HEK293 (cell line): ENCODE measurements around the gene PPP3CA.

Experiments used
- CTCF ChIA-PET: fragments of 350-600 bp; formaldehyde crosslinking; extraction: SDS; loops from one replicate; lab custom pipeline; 2021; ENCODE audit warnings: antibody characterized with exemption; lab: Yijun Ruan, JAX
- POLR2A ChIA-PET: fragments of 300-600 bp; formaldehyde crosslinking; extraction: SDS; loops from one replicate; lab custom pipeline; 2020; ENCODE audit warnings: antibody characterized with exemption, inconsistent platforms; lab: Yijun Ruan, JAX
- H3K27ac ChIP-seq: fragments of 200-500 bp; sonication (Bioruptor generic); 2 replicates; pipeline ENCODE4 v1.5.1; 2014; ENCODE audit warnings: low read depth, low read length, control low read depth, inconsistent platforms; ENCODE audit errors: extremely low read depth
- H3K36me3 ChIP-seq, 2 experiments: fragments of 200-500 bp in 1 of 2; sonication (Bioruptor generic) in 1 of 2; 1 replicate in 1 of 2; 2 replicates in 1 of 2; pipeline ENCODE4 v1.5.1; 2014 to 2017; ENCODE audit warnings: inconsistent platforms in 2 of 2, low read length in 2 of 2; ENCODE audit not compliant: control insufficient read depth in 2 of 2, insufficient read depth in 1 of 2
- H3K4me1 ChIP-seq: fragments of 200-500 bp; sonication (Bioruptor generic); 2 replicates; pipeline ENCODE4 v1.5.1; 2014; ENCODE audit warnings: mild to moderate bottlenecking, low read length, inconsistent platforms; ENCODE audit not compliant: control insufficient read depth, insufficient read depth
- H3K4me3 ChIP-seq: 2 replicates; pipeline ENCODE4 v1.5.1; 2011; ENCODE audit warnings: low read depth, mild to moderate bottlenecking, control low read depth, low read length, moderate library complexity
- H3K9me3 ChIP-seq: fragments of 200-500 bp; sonication (Bioruptor generic); 2 replicates; pipeline ENCODE4 v1.5.1; 2014; ENCODE audit warnings: low read depth, low read length, inconsistent platforms; ENCODE audit not compliant: control insufficient read depth, insufficient read depth
- PATZ1 ChIP-seq: fragments of 450-650 bp; formaldehyde crosslinking; IDR thresholded peaks from 2 replicates; pipeline ENCODE4 v1.5.1; 2016; ENCODE audit warnings: missing biosample characterization, missing genetic modification characterization
- SCRT2 ChIP-seq: fragments of 450-650 bp; formaldehyde crosslinking; IDR thresholded peaks from 2 replicates; pipeline ENCODE4 v1.5.1; 2016; ENCODE audit warnings: missing biosample characterization, missing genetic modification characterization
- SP7 ChIP-seq: fragments of 450-650 bp; formaldehyde crosslinking; IDR thresholded peaks from 2 replicates; pipeline ENCODE4 v1.5.1; 2016; ENCODE audit warnings: missing biosample characterization, missing genetic modification characterization
- TRIM28 ChIP-seq: IDR thresholded peaks from 2 replicates; pipeline ENCODE4 v1.6.1; 2011; ENCODE audit warnings: low read length, control low read depth, borderline replicate concordance
- ZBTB17 ChIP-seq: fragments of 450-650 bp; formaldehyde crosslinking; IDR thresholded peaks from 2 replicates; pipeline ENCODE4 v1.5.1; 2016; ENCODE audit warnings: missing biosample characterization, missing genetic modification characterization
- ZBTB26 ChIP-seq: fragments of 450-650 bp; formaldehyde crosslinking; optimal IDR thresholded peaks from 2 replicates; pipeline ENCODE3; 2016; ENCODE audit warnings: missing biosample characterization, mild to moderate bottlenecking, missing genetic modification characterization
- ZBTB8A ChIP-seq: fragments of 450-650 bp; formaldehyde crosslinking; IDR thresholded peaks from 2 replicates; pipeline ENCODE4 v1.5.1; 2016; ENCODE audit warnings: missing biosample characterization, missing genetic modification characterization
- ZEB2 ChIP-seq: fragments of 450-650 bp; formaldehyde crosslinking; IDR thresholded peaks from 2 replicates; pipeline ENCODE4 v1.5.1; 2016; ENCODE audit warnings: missing biosample characterization, missing genetic modification characterization
- ZNF423 ChIP-seq: fragments of 450-650 bp; formaldehyde crosslinking; IDR thresholded peaks from 2 replicates; pipeline ENCODE4 v1.5.1; 2016; ENCODE audit warnings: missing biosample characterization, missing genetic modification characterization
- ZNF518A ChIP-seq: fragments of 450-650 bp; formaldehyde crosslinking; conservative IDR thresholded peaks from 2 replicates; pipeline ENCODE4 v1.5.1; 2016; ENCODE audit warnings: low read depth, missing biosample characterization, missing genetic modification characterization
- ZNF624 ChIP-seq: fragments of 450-650 bp; formaldehyde crosslinking; IDR thresholded peaks from 2 replicates; pipeline ENCODE4 v1.5.1; 2017; ENCODE audit warnings: missing biosample characterization, missing genetic modification characterization
- ZNF677 ChIP-seq: fragments of 450-650 bp; IDR thresholded peaks from 2 replicates; pipeline ENCODE4 v1.5.0; 2018; ENCODE audit warnings: missing biosample characterization, mild to moderate bottlenecking, missing genetic modification characterization, moderate library complexity
- ZNF843 ChIP-seq: fragments of 450-650 bp; formaldehyde crosslinking; IDR thresholded peaks from 2 replicates; pipeline ENCODE4 v1.5.1; 2016; ENCODE audit warnings: missing biosample characterization, missing genetic modification characterization
- TF ChIP-seq, protein P1 (sequence below): fragments of 450-650 bp; formaldehyde crosslinking; IDR thresholded peaks from 2 replicates; pipeline ENCODE4 v1.5.1; 2017; ENCODE audit warnings: missing biosample characterization, missing genetic modification characterization
- TF ChIP-seq, protein P2 (sequence below): fragments of 450-650 bp; formaldehyde crosslinking; IDR thresholded peaks from 2 replicates; pipeline ENCODE4 v1.5.1; 2016; ENCODE audit warnings: missing biosample characterization, missing genetic modification characterization
- TF ChIP-seq, protein P3 (sequence below): fragments of 450-650 bp; formaldehyde crosslinking; IDR thresholded peaks from 2 replicates; pipeline ENCODE4 v1.5.1; 2016; ENCODE audit warnings: missing biosample characterization, missing genetic modification characterization

Gene PPP3CA

DNA sequence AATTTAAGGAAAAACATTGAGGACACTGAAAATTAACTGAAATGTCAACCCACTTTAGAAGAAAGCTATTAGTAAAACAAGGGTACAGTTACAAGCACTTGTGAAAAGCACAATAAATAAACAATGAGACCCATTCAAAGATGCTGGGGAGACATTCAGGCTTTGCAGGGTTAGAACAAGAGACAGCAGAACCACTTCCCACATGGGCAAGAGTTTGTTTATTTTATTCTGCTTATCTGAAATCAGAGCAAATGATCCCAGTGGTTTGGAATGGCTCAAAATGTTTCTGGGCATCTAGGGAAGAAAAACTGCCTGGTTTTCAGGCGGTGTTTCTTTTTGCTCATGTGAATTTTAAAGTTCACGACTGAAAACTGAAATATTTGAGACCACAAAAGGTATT is 42.4 kb downstream of the PPP3CA start (continued):
- TF ChIP-seq ZNF518A (tag by site-specific recombination) (no peak), ZNF843 (peak; percentile 88), ZBTB8A (tag by site-specific recombination) (peak; percentile 25; the same call in 1 of the 2 replicates), ZBTB26 (tag by site-specific recombination) (no peak), SP7 (tag by site-specific recombination) (peak; percentile 55), PATZ1 (tag by site-specific recombination) (no peak), SCRT2 (tag by site-specific recombination) (no peak), ZEB2 (peak; percentile 77), TRIM28 (peak; percentile 50; the same call in 1 of the 2 replicates), ZBTB17 (tag by site-specific recombination) (peak; percentile 24; the same call in 1 of the 2 replicates), ZNF677 (tag by site-specific recombination) (no peak)
- TF ChIP-seq, protein P1, sequence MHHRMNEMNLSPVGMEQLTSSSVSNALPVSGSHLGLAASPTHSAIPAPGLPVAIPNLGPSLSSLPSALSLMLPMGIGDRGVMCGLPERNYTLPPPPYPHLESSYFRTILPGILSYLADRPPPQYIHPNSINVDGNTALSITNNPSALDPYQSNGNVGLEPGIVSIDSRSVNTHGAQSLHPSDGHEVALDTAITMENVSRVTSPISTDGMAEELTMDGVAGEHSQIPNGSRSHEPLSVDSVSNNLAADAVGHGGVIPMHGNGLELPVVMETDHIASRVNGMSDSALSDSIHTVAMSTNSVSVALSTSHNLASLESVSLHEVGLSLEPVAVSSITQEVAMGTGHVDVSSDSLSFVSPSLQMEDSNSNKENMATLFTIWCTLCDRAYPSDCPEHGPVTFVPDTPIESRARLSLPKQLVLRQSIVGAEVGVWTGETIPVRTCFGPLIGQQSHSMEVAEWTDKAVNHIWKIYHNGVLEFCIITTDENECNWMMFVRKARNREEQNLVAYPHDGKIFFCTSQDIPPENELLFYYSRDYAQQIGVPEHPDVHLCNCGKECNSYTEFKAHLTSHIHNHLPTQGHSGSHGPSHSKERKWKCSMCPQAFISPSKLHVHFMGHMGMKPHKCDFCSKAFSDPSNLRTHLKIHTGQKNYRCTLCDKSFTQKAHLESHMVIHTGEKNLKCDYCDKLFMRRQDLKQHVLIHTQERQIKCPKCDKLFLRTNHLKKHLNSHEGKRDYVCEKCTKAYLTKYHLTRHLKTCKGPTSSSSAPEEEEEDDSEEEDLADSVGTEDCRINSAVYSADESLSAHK (tag by site-specific recombination): peak; percentile 40; the same call in 1 of the 2 replicates

- TF ChIP-seq ZNF624 (no peak), ZBTB8A (tag by site-specific recombination) (no peak), ZNF423 (tag by site-specific recombination) (no peak)
- TF ChIP-seq, protein P2, sequence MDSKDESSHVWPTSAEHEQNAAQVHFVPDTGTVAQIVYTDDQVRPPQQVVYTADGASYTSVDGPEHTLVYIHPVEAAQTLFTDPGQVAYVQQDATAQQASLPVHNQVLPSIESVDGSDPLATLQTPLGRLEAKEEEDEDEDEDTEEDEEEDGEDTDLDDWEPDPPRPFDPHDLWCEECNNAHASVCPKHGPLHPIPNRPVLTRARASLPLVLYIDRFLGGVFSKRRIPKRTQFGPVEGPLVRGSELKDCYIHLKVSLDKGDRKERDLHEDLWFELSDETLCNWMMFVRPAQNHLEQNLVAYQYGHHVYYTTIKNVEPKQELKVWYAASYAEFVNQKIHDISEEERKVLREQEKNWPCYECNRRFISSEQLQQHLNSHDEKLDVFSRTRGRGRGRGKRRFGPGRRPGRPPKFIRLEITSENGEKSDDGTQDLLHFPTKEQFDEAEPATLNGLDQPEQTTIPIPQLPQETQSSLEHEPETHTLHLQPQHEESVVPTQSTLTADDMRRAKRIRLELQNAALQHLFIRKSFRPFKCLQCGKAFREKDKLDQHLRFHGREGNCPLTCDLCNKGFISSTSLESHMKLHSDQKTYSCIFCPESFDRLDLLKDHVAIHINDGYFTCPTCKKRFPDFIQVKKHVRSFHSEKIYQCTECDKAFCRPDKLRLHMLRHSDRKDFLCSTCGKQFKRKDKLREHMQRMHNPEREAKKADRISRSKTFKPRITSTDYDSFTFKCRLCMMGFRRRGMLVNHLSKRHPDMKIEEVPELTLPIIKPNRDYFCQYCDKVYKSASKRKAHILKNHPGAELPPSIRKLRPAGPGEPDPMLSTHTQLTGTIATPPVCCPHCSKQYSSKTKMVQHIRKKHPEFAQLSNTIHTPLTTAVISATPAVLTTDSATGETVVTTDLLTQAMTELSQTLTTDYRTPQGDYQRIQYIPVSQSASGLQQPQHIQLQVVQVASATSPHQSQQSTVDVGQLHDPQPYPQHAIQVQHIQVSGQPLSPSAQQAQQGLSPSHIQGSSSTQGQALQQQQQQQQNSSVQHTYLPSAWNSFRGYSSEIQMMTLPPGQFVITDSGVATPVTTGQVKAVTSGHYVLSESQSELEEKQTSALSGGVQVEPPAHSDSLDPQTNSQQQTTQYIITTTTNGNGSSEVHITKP: peak; percentile 32; the same call in 1 of the 2 replicates
- TF ChIP-seq, protein P3, sequence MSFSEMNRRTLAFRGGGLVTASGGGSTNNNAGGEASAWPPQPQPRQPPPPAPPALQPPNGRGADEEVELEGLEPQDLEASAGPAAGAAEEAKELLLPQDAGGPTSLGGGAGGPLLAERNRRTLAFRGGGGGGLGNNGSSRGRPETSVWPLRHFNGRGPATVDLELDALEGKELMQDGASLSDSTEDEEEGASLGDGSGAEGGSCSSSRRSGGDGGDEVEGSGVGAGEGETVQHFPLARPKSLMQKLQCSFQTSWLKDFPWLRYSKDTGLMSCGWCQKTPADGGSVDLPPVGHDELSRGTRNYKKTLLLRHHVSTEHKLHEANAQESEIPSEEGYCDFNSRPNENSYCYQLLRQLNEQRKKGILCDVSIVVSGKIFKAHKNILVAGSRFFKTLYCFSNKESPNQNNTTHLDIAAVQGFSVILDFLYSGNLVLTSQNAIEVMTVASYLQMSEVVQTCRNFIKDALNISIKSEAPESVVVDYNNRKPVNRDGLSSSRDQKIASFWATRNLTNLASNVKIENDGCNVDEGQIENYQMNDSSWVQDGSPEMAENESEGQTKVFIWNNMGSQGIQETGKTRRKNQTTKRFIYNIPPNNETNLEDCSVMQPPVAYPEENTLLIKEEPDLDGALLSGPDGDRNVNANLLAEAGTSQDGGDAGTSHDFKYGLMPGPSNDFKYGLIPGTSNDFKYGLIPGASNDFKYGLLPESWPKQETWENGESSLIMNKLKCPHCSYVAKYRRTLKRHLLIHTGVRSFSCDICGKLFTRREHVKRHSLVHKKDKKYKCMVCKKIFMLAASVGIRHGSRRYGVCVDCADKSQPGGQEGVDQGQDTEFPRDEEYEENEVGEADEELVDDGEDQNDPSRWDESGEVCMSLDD: no peak
- Histone ChIP-seq H3K9me3 (no peaks in the 10 kb centered on the region), H3K4me1 (peaks cover 5% of the 10 kb centered on the region; the same call in 1 of the 2 replicates), H3K4me3 (no peak overlapping the region), H3K36me3 (no peaks in the 10 kb centered on the region), H3K27ac (no peak overlapping the region)
- POLR2A ChIA-PET: no interaction called here
- CTCF ChIA-PET: interaction anchor here (0.9 kb wide), 1 partner anchor 131 kb away, joined by 3 read pairs; no protein-coding TSS in a partner anchor
Measured at GRCh38 chr4:101299899-101300540, 47.3 kb downstream of the PPP3CA start.
